ENCODE data around the gene LMO7.
"Not testable (repeated sequence)": the region's sequence is repeated elsewhere in the genome, so short reads cannot be mapped to it uniquely, and the experiment has no call there.

Gene LMO7

DNA sequence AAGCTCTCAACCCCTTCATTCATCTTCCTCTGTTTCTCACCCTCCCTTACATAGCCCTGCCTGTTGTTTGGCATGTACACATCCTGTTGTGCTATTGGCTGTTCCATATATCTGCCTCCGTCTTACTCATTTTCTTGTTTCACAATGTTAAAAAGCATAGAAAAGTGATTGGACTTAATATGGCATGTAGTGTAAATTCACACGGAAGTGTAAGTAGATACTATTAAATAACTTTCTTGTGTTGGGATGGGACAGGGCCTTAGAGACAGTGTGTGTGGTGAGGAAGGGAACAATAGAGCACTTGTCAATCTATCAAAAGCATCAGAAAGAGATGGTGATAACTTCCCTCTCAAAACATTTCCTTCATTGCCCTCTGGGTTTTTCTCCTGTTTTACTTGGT lies 12.3 kb downstream of the LMO7 start:
- no peak for DNase-seq

DNA sequence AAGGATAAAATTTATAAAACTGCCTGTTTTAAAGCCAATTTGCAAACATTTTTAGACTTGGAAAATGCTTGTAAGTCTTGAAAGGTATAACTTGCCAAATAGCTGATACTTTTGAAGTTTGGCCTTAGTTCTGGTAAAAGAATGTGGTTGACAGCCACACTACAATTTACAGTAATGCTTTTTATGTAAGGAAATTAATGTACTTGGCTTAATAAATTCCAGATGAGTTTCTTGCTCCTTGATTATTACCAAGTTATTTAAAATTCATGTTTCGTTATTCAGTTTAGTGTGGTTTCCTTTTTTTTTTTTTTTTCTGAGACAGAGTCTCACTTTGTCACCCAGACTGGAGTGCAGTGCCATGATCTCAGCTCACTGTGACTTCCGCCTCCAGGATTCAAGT lies 14.9 kb downstream of the LMO7 start:
- no peak for DNase-seq

DNA sequence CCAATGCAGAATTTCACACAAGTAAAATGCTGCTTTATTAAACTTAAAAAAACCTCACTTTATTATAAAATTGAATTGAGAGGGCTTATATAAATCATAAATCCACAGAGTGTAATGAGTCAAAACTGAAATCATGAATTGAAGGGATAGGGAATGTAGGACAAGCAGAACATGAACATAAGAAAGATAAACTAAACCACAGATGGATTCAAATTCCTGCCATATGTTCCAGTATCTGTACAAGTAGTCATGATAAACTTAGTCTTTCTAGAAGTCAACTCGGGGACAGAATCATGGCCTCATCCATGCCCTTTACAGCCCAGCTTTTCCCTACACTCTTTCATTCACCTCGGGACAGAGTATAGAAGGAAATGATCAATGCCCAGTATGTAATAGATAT lies 16.6 kb downstream of the LMO7 start:
- DNase-seq, result no peak

DNA sequence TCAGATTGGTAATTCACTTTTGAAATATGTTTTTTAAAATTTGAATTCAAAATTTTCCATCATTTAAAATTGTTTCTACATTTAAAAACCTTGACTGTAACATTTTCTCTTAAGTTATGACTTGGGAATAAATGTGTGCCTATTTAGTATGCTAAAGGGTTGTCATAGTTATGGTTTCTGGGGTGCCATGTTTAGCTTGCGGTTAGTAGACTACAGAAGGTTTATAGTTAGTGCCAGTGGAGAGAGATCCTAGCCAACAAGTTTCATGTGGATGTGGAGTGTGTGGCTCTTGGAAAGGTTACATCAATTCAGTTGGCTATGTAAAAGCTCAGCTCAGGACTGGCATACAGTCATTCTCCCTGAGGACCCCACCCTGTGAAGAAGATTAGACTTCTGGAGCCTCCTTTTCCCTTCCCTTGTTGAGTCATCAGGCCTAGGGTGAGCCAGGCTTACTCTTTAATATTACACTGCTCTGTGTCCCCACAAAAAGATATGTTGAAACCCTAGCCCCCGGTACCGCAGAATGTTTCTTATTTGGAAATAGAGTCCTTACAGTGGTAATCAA lies 20.4 kb downstream of the LMO7 start:
- no peak for DNase-seq

DNA sequence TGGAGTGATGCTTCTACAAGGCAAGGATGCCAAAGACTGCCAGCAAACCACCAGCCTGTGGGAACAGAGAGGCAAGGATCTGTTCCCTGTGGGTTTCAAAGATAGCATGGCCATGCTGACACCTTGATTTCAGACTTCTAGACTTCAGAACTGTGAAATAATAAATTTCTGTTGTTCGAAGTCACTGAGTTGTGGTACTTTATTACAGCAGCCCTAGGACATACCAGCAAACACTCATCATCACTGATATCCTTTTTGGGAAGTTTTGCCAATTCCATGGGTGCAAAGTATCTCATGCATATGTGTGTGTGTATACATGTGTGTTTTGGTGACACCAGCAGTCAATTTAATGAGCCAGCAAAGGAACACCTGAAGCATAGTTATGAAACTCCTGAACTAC lies 21.0 kb downstream of the LMO7 start:
- DNase-seq, result no peak

DNA sequence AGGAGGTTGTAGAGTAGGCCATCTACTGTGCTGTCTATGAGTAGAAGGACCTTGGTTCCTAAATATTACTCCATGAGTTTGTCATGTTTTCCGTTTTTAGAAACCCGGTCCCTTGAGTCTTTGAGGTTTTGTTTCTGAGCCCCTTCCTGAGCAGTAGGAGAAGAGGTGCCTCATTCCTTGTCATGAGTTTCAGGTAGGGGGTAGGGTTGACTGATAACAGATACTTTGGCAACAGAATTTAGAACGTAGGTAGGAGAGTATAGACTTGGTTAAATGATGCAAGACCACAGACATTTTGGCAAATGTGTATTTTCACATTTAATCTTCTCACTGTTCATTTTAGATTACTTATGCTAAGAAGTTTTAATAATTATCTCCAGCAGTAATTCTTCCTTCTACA lies 24.6 kb downstream of the LMO7 start:
- DNase-seq, result no peak

DNA sequence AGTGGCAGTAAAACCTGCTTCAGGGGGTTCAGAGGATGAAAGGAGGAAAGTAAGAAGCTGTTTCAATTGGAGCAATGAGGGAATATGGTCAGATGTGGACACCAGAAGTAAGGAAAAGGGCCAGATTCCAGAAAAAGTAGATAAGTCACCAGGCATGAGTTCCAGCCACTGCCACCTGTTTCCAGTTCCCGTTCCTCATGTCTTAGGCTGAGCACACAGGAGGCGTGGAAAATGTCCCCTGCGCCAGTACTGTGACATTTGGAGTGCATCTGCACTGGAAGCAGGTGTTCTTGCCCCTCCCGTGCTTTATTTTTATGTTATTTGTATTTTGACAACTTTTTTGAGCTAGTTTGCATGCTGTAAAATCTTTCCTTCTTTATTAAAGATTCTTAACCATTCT lies 25.3 kb downstream of the LMO7 start:
- no peak for DNase-seq

DNA sequence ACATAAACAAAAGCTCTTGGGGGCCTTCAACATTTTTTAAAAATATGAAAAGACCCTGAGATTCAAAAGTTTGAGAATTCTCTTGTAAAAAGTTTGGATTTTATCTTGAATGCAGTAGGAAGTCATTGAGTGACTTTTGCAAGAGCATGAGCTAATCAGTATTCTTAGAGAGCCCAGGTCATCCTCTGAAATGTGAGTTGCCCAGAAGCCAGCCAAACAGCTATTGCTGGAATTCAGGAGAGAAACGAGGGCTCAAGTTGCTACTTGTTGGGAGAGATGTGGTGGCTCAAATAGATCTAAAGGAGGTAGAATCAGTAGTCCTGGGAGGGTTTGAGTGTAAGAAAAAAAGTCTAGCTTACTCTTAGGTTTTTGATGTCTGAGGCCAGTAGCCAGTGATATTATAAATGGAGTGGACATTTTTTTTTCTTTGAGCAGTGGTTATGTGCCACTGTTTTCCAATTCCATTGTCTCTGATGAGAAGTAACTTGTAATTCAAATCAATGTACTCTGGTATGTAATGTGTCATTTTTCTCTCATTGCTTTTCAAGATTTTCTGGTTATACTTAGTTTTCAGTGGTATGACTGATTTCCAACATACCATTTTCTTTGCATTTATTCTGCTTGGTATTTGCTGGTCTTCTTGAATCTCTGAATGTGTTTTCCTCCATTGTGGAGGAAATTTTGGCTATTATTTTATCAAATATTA lies 30.7 kb downstream of the LMO7 start:
- no peak for DNase-seq

DNA sequence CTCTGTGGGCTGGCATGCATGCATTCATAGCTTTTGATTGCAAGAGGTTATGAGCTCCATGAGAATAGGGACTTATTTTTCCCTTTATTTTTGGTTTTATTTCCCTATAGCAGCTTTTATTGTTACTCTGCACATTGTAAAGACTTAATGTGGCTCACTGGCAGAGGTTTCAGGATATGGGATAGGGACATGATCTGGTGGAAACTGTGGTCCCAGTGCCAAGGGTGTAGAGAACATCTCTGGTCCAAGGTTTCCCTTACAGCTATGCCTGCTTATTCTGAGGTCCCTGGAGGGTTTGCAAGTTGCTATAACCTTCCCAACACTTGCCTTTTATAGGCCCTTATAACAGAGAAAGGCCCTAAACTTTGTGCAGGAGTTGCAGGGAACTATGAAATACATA lies 33.6 kb downstream of the LMO7 start:
- no peak for DNase-seq

DNA sequence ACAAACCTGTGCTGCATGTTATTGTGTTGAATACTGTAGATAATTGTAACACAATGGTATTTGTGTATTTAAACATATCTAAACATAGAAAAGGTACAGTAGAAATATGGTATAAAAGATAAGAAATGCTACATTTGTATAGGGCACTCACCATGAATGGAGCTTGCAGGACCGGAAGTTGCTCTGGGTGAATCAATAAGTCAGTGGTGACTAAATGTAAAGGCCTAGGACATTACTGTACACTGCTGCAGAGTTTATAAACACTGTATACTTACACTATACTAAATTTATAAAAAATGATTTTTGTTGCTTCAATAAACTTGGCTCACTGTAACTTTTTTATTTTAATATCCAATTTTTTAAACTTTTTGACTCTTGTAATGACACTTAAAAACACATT lies 34.4 kb downstream of the LMO7 start:
- DNase-seq, result no peak

DNA sequence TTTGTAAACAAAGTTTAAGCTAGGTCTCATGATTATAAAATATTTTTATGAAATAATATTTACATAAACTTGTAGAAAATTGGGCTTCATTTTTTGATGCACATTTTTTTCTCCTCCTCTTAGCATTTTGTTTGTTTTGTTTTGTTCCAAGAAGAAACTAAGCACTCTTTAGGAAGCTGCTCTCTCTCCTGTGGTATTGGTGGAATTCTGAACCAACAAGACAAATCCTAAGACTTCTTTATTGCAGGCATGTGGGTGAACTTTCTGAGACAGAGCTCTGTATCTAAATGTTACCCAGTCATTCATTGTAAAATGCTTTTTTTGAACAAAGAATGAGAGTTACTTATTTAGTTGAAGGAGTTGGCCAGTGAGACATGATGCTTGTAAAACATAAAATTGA lies 39.3 kb downstream of the LMO7 start:
- DNase-seq, result no peak

DNA sequence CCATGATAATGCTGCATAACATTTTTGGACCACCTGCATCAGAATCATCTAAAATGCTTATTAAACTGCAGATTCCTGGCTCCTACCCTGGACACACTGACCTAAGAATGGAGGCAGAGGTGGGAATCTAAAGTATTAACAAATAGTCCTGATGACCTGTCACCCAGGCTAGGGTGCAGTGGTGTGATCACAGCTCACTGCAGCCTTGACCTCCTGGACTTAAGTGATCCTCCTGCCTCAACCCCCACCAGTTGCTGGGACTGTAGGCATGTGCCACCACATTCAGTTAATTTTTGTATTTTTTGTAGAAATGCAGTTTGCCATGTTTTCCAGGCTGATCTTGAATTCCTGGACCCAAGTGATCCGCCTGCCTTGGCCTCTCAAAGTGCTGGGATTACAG lies 43.3 kb downstream of the LMO7 start:
- DNase-seq, result no peak

DNA sequence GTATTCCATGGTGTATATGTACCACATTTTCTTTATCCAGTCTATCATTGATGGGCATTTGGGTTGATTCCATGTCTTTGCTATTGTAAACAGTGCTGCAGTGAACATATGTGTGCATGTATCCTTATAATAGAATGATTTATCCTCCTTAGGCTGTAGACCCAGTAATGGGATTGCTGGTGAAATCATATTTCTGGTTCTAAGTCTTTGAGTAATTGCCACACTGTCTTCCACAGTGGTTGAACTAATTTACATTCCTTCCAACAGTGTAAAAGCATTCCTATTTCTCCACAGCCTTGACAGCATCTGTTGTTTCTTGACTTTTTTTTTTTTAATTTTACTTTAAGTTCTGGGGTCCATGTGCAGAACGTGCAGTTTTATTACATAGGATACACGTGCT lies 44.1 kb downstream of the LMO7 start:
- DNase-seq, result not testable (repeated sequence)

DNA sequence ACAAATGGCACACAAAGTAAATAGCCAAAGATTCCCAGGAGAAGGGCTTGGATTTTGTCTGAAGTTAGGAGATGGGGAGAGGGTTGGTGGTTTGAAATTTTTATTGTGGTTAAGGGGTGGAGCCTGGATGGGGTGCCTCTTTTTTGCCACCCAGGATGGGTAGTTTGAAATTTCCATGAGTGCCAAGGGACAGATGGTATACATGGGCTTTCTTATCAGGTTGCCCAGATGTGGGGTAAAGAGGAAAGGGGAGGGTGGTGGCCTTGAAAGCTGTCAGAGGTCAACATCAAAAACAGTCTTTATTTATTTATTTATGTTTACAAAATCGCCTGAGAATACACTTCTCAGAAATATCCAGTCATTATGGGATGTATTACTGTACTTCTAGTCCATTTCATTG lies 46.2 kb downstream of the LMO7 start:
- DNase-seq, result no peak

DNA sequence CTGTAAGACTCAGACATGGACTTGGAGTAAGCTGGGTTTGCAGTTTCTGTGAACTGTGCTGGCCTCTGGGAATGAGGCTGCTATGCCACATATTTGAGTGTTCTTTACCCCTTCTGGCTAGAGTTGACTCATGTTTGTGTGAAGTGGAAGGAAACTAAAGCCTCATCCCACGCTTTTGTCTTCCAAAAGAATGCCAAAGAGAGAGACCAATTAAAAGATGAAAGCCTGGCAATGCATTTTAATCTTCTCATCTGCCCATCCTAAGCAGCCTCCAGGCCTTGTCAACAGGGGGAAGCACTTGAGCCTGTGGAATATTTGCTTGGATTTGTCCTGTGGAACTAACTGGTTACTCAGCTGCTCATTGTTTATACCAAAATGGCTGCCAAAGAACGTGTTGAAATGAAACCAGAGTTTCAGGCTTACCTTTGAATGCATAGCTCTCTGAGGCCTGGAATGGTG lies 49.1 kb downstream of the LMO7 start:
- peak in 1 of 5 experiments; percentile 16 for DNase-seq

DNA sequence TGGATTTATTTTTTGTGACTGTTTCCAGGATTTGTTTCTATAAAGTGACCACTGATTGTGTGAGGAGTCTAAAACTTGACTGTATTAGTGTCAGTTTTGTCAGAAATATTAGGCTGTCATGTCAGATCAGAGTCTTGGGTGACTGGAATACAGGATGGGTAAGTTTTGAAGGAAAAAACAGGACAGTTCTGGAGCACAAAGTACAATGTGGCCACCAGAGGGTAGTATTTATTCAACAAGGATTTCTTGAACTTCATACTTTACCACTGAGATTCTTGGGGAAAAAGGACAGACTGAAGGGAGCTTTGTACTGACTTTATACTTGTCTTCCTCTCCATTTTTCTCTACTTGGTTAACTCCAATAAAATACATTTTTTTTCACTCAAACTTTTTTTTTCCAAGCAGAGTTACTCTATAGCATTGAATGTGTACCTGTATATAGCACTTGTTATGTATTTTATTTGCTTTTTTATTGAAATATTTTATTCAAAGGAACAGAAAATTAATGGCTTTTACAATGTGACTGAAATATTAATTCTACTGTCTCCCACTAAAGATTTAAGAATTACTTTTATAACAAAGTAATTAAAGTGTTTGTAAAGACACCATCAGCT lies 51.1 kb downstream of the LMO7 start:
- no peak for DNase-seq

DNA sequence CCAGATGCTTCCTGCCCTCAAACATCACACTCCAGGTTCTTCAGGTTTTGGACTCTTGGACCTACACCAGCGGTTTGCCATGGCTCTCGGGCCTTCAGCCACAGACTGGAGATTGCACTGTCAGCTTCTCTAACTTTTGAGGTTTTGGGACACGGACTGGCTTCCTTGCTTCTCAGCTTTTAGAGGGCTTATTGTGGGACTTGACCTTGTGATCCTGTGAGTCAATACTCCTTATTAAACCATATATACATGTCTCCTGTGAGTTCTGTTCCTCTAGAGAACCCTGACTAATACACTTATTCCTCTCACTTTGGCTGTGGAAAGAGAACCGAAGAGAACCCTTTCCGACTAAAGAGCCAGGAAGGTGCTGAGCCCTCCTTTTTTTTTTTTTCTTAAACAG lies 53.6 kb downstream of the LMO7 start:
- no peak for DNase-seq

DNA sequence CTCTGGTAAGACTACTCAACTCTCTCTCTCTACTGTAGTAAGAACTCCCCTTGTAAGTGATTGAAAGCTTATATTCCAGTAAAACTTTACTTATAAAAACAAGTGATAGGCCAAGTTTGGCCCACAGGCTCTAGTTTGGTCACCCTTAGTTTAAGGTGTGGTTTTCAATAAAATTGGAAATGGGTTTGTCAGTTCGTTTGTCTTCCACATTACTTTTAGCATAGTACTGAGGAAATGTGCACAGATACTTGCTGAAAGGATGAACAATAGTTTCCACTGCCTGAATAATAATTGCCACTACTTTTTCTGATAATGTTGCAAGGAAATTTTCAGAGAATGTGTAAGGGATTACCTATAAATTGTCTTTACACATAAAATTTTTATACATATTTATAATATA lies 54.5 kb downstream of the LMO7 start:
- DNase-seq, result no peak

DNA sequence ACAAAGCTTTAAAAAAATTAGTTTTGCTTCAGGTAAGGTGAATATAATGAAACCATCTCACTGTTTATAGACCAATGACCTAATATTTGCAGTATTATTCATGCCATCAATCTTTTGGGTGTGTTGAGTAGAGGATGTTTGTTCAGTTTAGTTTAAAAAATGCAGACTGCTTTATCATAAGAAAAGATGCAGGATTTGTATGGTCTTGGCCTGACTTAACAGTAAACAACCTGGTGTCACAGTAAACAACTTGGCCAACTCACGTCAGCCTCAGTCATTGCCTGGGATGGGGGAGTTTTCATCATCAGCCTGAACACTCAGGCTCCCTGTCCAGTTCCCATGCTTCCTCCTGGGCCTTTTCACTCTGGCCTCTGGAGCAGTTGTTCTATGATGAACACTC lies 55.1 kb downstream of the LMO7 start:
- no peak for DNase-seq

DNA sequence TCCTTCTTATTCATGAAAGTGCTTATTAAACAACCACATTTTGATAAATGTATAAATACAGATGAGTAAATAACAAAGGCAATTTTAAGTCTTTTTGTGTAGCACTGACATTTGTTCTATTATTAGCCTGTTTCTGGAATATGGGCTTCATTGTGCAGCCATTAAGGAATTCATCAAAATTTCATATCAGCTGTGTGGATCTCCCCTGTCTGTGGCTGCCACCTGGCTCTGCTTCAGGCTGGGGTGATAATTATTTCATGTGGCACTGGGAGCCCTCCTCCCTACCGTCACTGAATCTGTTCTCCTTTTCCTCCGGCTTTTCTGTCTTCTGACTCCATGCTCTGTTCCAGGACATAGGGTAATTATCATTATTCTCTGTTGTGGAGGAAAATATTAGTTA lies 57.1 kb downstream of the LMO7 start:
- DNase-seq, result no peak

DNA sequence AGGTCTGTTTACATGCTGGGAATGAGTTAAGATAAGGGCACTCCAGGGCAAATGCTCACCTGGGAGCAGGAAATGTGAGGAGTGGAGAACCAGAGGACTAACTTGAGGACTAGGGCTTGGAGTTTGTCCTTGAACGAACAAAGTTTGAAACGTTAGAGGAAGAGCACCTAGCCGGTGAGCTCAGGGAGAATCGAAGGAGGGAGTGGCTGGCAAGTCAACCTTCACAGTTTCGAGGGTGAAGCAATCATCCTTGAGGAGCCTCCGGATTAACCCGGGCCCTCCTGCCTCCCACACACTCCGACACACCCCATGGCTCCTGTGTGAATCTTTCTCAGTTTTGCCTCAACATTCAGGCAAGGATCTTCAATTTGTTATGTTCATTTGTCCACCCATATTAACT lies 58.6 kb downstream of the LMO7 start:
- no peak for DNase-seq

DNA sequence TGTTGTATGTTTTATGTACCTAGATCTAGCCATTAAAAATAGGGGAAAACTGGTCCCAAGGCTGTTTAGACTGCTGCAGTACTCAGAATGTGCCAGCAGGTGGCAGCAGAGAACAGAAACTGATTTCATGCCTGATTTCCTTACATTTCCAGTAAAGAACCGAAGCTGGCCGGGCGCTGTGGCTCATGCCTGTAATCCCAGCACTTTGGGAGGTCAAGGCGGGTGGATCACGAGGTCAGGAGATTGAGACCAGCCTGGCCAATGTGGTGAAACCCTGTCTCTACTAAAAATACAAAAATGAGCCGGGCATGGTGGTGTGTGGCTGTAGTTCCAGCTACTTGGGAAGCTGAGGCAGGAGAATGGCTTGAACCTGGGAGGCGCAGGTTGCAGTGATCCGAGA lies 59.8 kb downstream of the LMO7 start:
- peak; percentile 20 to 62 (median 50) for DNase-seq

DNA sequence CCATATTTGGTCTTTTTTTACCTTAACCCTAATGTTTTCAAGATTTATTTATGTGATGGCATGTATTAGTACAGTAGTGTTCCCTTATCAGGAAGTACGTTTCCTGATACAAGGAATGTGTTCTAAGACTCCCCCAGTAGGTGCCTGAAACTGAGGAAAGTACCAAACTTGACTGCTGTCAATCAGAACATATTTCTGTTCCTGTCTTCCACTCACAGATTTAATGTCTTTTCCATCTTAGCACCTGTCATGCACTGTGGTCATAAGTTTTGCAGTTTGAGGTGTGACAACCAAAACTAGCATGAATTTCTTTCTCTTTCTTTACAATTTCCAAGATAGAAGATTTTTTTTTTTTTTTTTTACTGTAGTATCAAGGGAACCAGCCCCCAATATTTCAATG lies 62.9 kb downstream of the LMO7 start:
- no peak for DNase-seq

DNA sequence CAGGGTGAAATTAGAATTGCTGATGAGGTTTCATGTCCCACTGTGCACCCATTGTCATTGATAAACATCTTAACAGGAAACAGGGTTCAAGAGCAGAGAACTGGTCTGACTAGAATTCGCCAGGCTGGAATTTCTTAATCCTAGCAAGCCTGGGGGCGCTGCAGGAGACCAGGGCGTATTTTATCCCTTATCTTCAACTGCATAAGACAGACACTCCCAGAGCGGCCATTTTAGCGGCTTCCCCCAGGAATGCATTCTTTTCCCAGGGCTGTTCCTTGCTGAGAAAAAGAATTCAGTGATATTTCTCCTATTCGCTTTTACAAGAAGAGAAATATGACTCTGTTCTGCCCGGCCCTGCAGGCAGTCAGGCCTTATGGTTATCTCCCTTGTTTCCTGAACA lies 63.6 kb downstream of the LMO7 start:
- not testable (repeated sequence) for DNase-seq

DNA sequence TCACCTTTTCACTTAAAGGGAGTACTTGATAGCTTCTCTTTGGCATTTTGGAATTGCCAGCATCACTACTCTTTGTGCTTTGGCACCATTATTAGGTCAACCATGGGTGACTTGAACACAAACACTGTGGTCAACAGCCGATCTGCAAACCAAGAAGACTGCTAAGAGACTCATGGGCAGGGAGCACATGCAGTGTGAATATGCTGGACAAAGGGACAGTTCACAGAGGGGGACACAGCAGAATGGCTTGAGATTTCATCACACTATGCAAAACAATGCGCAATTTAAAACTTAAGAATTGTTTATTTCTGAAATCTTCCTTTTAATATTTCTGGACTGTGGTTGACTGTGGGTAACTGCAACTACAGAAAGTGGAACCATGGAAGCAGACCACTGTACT lies 64.4 kb downstream of the LMO7 start:
- no peak for DNase-seq
